A549 (cell line): ENCODE data around the gene NTRK2. TPM values are rescaled to one million over a fixed set of nuclear protein-coding genes. Genes with fewer than 3 reads are reported as not detected.

Source experiments
- ATAC-seq, 2 experiments: fragments of 200-7000 bp in 1 of 2; fragments of >200 bp in 1 of 2; cut with Nextera tagmentation in 1 of 2; cut with Tn5 transposase in 1 of 2; 3 replicates each; pipeline versions ENCODE4 v1.8.0 to v1.9.1; 2018 to 2020; ENCODE audit warnings: mild to moderate bottlenecking in 1 of 2, moderate library complexity in 1 of 2
- CTCF ChIA-PET: fragments of 300-600 bp; sonication (Branson Sonifier 250); formaldehyde crosslinking; extraction: SDS; loops from one replicate; lab custom pipeline; 2021; ENCODE audit warnings: antibody characterized with exemption, inconsistent platforms; lab: Yijun Ruan, JAX
- POLR2A ChIA-PET: fragments of 350-600 bp; formaldehyde crosslinking; extraction: SDS; loops from one replicate; lab custom pipeline; 2021; ENCODE audit warnings: antibody characterized with exemption, inconsistent platforms; lab: Yijun Ruan, JAX
- DNase-seq, 2 experiments: peaks; one replicate each; pipeline versions ENCODE4 v3.0.0 to v3.0.0-alpha.2; 2011 to 2016; ENCODE audit warnings: low read depth in 1 of 2, low spot score in 1 of 2
- FAIRE-seq: peaks from 2 replicates; lab custom pipeline; 2011; peaks lifted over from hg19 to GRCh38; lab: Jason Lieb, UNC
- H3K27ac ChIP-seq, 2 experiments: fragments of >200 bp; sonication (Bioruptor Twin); formaldehyde crosslinking; 3 replicates each; pipeline ENCODE4 v1.5.1; 2016 to 2017
- H3K4me1 ChIP-seq: fragments of >200 bp; sonication (Bioruptor Twin); formaldehyde crosslinking; 3 replicates; pipeline ENCODE4 v1.6.1; 2016
- H3K4me2 ChIP-seq: fragments of >200 bp; sonication (Bioruptor Twin); formaldehyde crosslinking; 3 replicates; pipeline ENCODE4 v1.6.1; 2016
- H3K4me3 ChIP-seq: fragments of >200 bp; sonication (Bioruptor Twin); formaldehyde crosslinking; 3 replicates; pipeline ENCODE4 v1.5.1; 2016
- H3K9me3 ChIP-seq: fragments of >200 bp; sonication (Bioruptor Twin); formaldehyde crosslinking; 3 replicates; pipeline ENCODE4 v1.6.1; 2016
- CBX8 ChIP-seq: fragments of 200-600 bp; sonication (generic); IDR thresholded peaks from 2 replicates; pipeline ENCODE4 v1.6.1; 2016
- CHD2 ChIP-seq: fragments of 150-350 bp; IDR thresholded peaks from 2 replicates; pipeline ENCODE4 v1.6.1; 2014; ENCODE audit warnings: low read length; ENCODE audit not compliant: partially characterized antibody
- CHD4 ChIP-seq: fragments of 200-600 bp; sonication (generic); IDR thresholded peaks from 2 replicates; pipeline ENCODE4 v1.6.1; 2016; ENCODE audit warnings: antibody characterized with exemption, mild to moderate bottlenecking, borderline replicate concordance
- EHF ChIP-seq: fragments of 250-450 bp; sonication (Bioruptor Pico); IDR thresholded peaks from 2 replicates; pipeline ENCODE4 v1.5.0; 2020; ENCODE audit warnings: mild to moderate bottlenecking
- EHMT2 ChIP-seq: fragments of 200-600 bp; sonication (generic); IDR thresholded peaks from 2 replicates; pipeline ENCODE4 v1.6.1; 2016; ENCODE audit warnings: antibody characterized with exemption, low read depth, mild to moderate bottlenecking, moderate library complexity
- EP300 ChIP-seq, 2 experiments: fragments of >200 bp; sonication (Bioruptor Twin); formaldehyde crosslinking; IDR thresholded peaks; 2 replicates in 1 of 2; 3 replicates in 1 of 2; pipeline ENCODE4 v1.6.1; 2016 to 2017
- FOSL2 ChIP-seq, 2 experiments: fragments of 450-650 bp in 1 of 2; fragments of >200 bp in 1 of 2; sonication (Bioruptor Twin) in 1 of 2; formaldehyde crosslinking; IDR thresholded peaks; 2 replicates each; pipeline versions ENCODE4 v1.5.0 to v1.6.1; 2016 to 2020; ENCODE audit warnings: mild to moderate bottlenecking in 1 of 2, moderate library complexity in 1 of 2
- HMGXB4 ChIP-seq: fragments of 250-450 bp; sonication (Bioruptor Pico); IDR thresholded peaks from 2 replicates; pipeline ENCODE4 v1.5.0; 2021; ENCODE audit warnings: mild to moderate bottlenecking, moderate library complexity, borderline replicate concordance
- HOXA7 ChIP-seq: fragments of 250-450 bp; sonication (Bioruptor Pico); IDR thresholded peaks from 2 replicates; pipeline ENCODE4 v1.5.0; 2020; ENCODE audit warnings: mild to moderate bottlenecking, moderate library complexity
- JUNB ChIP-seq: fragments of >200 bp; sonication (Bioruptor Twin); formaldehyde crosslinking; IDR thresholded peaks from 2 replicates; pipeline ENCODE4 v1.6.1; 2016
- KDM1A ChIP-seq: fragments of 200-600 bp; sonication (generic); IDR thresholded peaks from 2 replicates; pipeline ENCODE4 v1.6.1; 2016; ENCODE audit warnings: low read depth, mild to moderate bottlenecking
- MAFK ChIP-seq: fragments of 450-650 bp; IDR thresholded peaks from 2 replicates; pipeline ENCODE4 v1.6.1; 2014; ENCODE audit not compliant: partially characterized antibody
- MAX ChIP-seq: IDR thresholded peaks from 2 replicates; pipeline ENCODE4 v1.6.1; 2012
- MAZ ChIP-seq: fragments of 150-350 bp; IDR thresholded peaks from 2 replicates; pipeline ENCODE4 v1.6.1; 2014; ENCODE audit warnings: antibody characterized with exemption, low read depth, low read length, borderline replicate concordance
- PBX3 ChIP-seq: IDR thresholded peaks from 2 replicates; pipeline ENCODE4 v1.6.1; 2012
- PHF8 ChIP-seq: fragments of 200-600 bp; sonication (generic); IDR thresholded peaks from 2 replicates; pipeline ENCODE4 v1.6.1; 2016; ENCODE audit warnings: low read depth, mild to moderate bottlenecking, antibody characterized with exemption, moderate library complexity, borderline replicate concordance
- RAD21 ChIP-seq, 2 experiments: fragments of >200 bp in 1 of 2; sonication (Bioruptor Twin) in 1 of 2; formaldehyde crosslinking in 1 of 2; IDR thresholded peaks in 1 of 2; conservative IDR thresholded peaks in 1 of 2; 2 replicates in 1 of 2; 3 replicates in 1 of 2; pipeline ENCODE4 v1.6.1; 2012 to 2018; ENCODE audit warnings: inconsistent platforms in 1 of 2
- RARB ChIP-seq: fragments of 250-450 bp; sonication (Bioruptor Pico); IDR thresholded peaks from 2 replicates; pipeline ENCODE4 v1.8.0; 2021; ENCODE audit warnings: mild to moderate bottlenecking, moderate library complexity
- RCOR1 ChIP-seq: fragments of 150-350 bp; IDR thresholded peaks from 2 replicates; pipeline ENCODE4 v1.6.1; 2014; ENCODE audit warnings: antibody characterized with exemption, low read length, low read depth
- RNF2 ChIP-seq: fragments of 200-600 bp; sonication (generic); IDR thresholded peaks from 2 replicates; pipeline ENCODE4 v1.6.1; 2016; ENCODE audit warnings: low read depth, mild to moderate bottlenecking, antibody characterized with exemption, moderate library complexity, borderline replicate concordance
- ZFP36 ChIP-seq: fragments of 450-650 bp; IDR thresholded peaks from 2 replicates; pipeline ENCODE4 v1.6.1; 2014; ENCODE audit warnings: borderline replicate concordance; ENCODE audit not compliant: partially characterized antibody
- ZNF302 ChIP-seq: fragments of 250-450 bp; sonication (Bioruptor Pico); IDR thresholded peaks from 2 replicates; pipeline ENCODE4 v1.9.0; 2021; ENCODE audit warnings: inconsistent platforms, mild to moderate bottlenecking, moderate library complexity
- WGBS: methylation state at CpG from one replicate; pipeline ENCODE4 v1.1.6; 2017; ENCODE audit errors: missing lambda C conversion rate; 5-methylcytosine and 5-hydroxymethylcytosine counted together
- polyA plus RNA-seq, 4 experiments: library from polyadenylated mRNA; depleted of rRNA in 3 of 4; stranded (reverse); fragments of >200 nt; fragmentation: RNase III in 1 of 4; extraction: RNeasy Plus Mini Kit Qiagen cat#74134 plus additional on column Dnase treatment in 1 of 4; gene quantifications; 2 replicates in 3 of 4; 3 replicates in 1 of 4; pipeline ENCODE4 v1.2.3, GENCODE V29; 2011 to 2017
- TF ChIP-seq, protein P1 (sequence below): fragments of 450-650 bp; IDR thresholded peaks from 2 replicates; pipeline ENCODE4 v1.6.1; 2014; ENCODE audit warnings: antibody characterized with exemption
- TF ChIP-seq, protein P2 (sequence below): fragments of 200-600 bp; sonication (generic); IDR thresholded peaks from 2 replicates; pipeline ENCODE4 v1.6.1; 2016; ENCODE audit warnings: antibody characterized with exemption, mild to moderate bottlenecking, moderate library complexity
- TF ChIP-seq, protein P3 (sequence below): fragments of >200 bp; sonication (Bioruptor Twin); formaldehyde crosslinking; IDR thresholded peaks from 3 replicates; pipeline ENCODE4 v1.5.1; 2016

The NTRK2 gene
- polyA plus RNA-seq, 2 of the 4 experiments (the other 2 are of a cell fraction), result 0.03 TPM

DNA sequence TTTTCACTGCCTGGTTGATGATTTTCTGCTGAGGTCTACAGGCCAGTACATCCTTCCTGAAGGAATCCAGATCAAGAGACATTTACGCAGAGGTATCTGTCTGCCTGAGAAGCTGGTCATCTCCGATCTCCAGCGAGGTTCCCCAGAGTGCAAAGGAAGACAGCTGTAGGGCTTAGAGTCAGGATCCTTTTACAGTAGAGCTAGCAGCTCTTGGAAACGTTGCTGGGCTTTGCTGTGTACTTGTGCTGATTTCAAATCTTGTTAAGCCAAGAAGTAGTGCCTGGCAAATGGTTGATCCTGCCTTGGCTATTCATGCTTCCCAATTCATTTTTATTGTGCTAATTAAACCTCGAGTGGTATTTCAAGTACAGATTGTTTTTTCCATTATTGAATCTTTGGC lies 48.9 kb downstream of the NTRK2 start:
- no peaks in the 10 kb centered on the region for H3K9me3 ChIP-seq
- WGBS, result 15% methylated on average over 5 of the region's 5 CpGs
- TF ChIP-seq CBX8 (no peak), RCOR1 (no peak), MAX (no peak), CHD4 (no peak), EHF (CRISPR knock-in tag) (no peak), PHF8 (no peak), RNF2 (no peak), EP300 (IDR thresholded peaks at IDR 0.05) (no peak), PBX3 (no peak), MAFK (no peak), ZNF302 (no peak), HMGXB4 (no peak), ZFP36 (no peak)
- TF ChIP-seq, protein P1, sequence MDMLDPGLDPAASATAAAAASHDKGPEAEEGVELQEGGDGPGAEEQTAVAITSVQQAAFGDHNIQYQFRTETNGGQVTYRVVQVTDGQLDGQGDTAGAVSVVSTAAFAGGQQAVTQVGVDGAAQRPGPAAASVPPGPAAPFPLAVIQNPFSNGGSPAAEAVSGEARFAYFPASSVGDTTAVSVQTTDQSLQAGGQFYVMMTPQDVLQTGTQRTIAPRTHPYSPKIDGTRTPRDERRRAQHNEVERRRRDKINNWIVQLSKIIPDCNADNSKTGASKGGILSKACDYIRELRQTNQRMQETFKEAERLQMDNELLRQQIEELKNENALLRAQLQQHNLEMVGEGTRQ, result no peak
- TF ChIP-seq, protein P2, sequence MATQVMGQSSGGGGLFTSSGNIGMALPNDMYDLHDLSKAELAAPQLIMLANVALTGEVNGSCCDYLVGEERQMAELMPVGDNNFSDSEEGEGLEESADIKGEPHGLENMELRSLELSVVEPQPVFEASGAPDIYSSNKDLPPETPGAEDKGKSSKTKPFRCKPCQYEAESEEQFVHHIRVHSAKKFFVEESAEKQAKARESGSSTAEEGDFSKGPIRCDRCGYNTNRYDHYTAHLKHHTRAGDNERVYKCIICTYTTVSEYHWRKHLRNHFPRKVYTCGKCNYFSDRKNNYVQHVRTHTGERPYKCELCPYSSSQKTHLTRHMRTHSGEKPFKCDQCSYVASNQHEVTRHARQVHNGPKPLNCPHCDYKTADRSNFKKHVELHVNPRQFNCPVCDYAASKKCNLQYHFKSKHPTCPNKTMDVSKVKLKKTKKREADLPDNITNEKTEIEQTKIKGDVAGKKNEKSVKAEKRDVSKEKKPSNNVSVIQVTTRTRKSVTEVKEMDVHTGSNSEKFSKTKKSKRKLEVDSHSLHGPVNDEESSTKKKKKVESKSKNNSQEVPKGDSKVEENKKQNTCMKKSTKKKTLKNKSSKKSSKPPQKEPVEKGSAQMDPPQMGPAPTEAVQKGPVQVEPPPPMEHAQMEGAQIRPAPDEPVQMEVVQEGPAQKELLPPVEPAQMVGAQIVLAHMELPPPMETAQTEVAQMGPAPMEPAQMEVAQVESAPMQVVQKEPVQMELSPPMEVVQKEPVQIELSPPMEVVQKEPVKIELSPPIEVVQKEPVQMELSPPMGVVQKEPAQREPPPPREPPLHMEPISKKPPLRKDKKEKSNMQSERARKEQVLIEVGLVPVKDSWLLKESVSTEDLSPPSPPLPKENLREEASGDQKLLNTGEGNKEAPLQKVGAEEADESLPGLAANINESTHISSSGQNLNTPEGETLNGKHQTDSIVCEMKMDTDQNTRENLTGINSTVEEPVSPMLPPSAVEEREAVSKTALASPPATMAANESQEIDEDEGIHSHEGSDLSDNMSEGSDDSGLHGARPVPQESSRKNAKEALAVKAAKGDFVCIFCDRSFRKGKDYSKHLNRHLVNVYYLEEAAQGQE, result no peak
- TF ChIP-seq, protein P3, sequence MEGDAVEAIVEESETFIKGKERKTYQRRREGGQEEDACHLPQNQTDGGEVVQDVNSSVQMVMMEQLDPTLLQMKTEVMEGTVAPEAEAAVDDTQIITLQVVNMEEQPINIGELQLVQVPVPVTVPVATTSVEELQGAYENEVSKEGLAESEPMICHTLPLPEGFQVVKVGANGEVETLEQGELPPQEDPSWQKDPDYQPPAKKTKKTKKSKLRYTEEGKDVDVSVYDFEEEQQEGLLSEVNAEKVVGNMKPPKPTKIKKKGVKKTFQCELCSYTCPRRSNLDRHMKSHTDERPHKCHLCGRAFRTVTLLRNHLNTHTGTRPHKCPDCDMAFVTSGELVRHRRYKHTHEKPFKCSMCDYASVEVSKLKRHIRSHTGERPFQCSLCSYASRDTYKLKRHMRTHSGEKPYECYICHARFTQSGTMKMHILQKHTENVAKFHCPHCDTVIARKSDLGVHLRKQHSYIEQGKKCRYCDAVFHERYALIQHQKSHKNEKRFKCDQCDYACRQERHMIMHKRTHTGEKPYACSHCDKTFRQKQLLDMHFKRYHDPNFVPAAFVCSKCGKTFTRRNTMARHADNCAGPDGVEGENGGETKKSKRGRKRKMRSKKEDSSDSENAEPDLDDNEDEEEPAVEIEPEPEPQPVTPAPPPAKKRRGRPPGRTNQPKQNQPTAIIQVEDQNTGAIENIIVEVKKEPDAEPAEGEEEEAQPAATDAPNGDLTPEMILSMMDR, result no peak
- H3K4me3 ChIP-seq, result no peak overlapping the region
- ATAC-seq, result no peak
- FAIRE-seq, result no peak
- POLR2A ChIA-PET, result no interaction called here
- no peaks in the 10 kb centered on the region for H3K4me1 ChIP-seq
- no peak for DNase-seq
- H3K4me2 ChIP-seq, result no peak overlapping the region
- no peak overlapping the region for H3K27ac ChIP-seq
- CTCF ChIA-PET, result interaction anchor here (1.8 to 2.7 kb wide), 2 partner anchors 21 to 50 kb away, joined by 5 to 11 read pairs; no protein-coding TSS in a partner anchor

DNA sequence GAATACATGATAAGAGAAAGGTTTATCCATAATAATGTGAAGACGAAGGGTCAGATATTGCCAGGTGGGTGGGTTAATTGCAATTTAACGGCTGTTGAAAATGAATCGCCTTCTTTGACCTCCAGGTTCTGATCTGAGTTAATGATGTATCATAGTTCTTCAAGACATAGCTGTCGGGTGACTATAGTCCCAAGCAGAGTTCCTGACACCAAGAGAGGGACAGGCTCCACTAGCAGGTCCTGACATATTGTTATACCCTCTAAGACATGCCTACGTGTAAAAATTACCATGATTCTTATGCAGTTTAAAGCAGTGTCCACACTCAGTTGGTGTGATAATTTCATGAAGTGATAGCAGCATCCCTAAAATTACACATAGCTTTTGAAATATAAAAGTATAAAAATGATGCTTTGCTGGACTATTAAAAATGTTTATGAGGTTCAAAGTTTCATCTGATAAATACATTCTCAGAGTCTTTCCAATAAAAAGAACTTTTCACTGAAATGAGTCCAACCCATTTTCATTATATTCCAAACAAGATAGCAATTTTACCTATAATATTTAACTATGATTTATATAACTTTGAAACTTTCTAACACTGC lies 53.0 kb downstream of the NTRK2 start:
- ATAC-seq (no peak), FAIRE-seq (no peak), DNase-seq (no peak)
- Histone ChIP-seq H3K4me2 (no peak overlapping the region), H3K9me3 (no peaks in the 10 kb centered on the region), H3K4me3 (no peak overlapping the region), H3K27ac (no peak overlapping the region), H3K4me1 (no peaks in the 10 kb centered on the region)
- CTCF ChIA-PET, result no interaction called here
- WGBS, result 11% methylated on average over 5 of the region's 5 CpGs
- TF ChIP-seq FOSL2 (IDR thresholded peaks at IDR 0.05) (no peak), FOSL2 (CRISPR knock-in tag; IDR thresholded peaks at IDR 0.05) (no peak), KDM1A (no peak), RARB (no peak), RAD21 (conservative IDR thresholded peaks at IDR 0.05 in 1 of 2, IDR thresholded peaks at IDR 0.05 in 1 of 2) (no peak), EHMT2 (no peak), JUNB (no peak), ZFP36 (no peak), CHD2 (no peak), MAZ (no peak), HOXA7 (CRISPR knock-in tag) (no peak)
- POLR2A ChIA-PET, result no interaction called here
